ENCODE measurements around the gene FAXDC2. TPM values are rescaled to one million over a fixed set of nuclear protein-coding genes. Genes with fewer than 3 reads are reported as not detected.

The FAXDC2 gene
- total RNA-seq, 1 experiment from 2014 or later: 0.39 TPM

- Histone ChIP-seq H3K4me1 (ENCODE audit: control insufficient read depth, insufficient read depth, low read length) (peaks cover 25% of the 10 kb centered on the region), H3K4me3 (ENCODE audit: low read depth in 2 of 2, low read length in 2 of 2) (no peak overlapping the region), H3K9me3 (ENCODE audit: control insufficient read depth, insufficient read depth, low read depth, low read length) (no peaks in the 10 kb centered on the region), H3K27ac (ENCODE audit: low read length) (no peak overlapping the region), H3K27me3 (ENCODE audit: control insufficient read depth, insufficient read depth, low read length) (no peaks in the 10 kb centered on the region), H3K36me3 (ENCODE audit: control insufficient read depth, insufficient read depth, low read length) (peaks cover 7% of the 10 kb centered on the region)
- CTCF ChIA-PET: no interaction called here
- ATAC-seq (no peak), DNase-seq (ENCODE audit: low read depth, low spot score) (no peak)
- intact Hi-C loops (cut with micrococcal nuclease; ENCODE audit: unreplicated experiment): no loop called here
- in situ Hi-C loops (cut with HindIII; ENCODE audit: low pct_unique_long_range_greater_than_20kb, low sequenced_read_pairs): no loop called here
- no peak for TF ChIP-seq POLR2AphosphoS5 (IDR thresholded peaks at IDR 0.05; ENCODE audit: low read depth, low read length)
- TF ChIP-seq SIN3A (IDR thresholded peaks at IDR 0.05; ENCODE audit: borderline replicate concordance, insufficient read depth, low read depth, low read length): no peak
- no peak for TF ChIP-seq REST (IDR thresholded peaks at IDR 0.05; ENCODE audit: insufficient read depth in 1 of 2, low read depth in 2 of 2, low read length in 1 of 2)
- TF ChIP-seq TCF7L2 (IDR thresholded peaks at IDR 0.05; ENCODE audit: low read depth, low read length): no peak
- POLR2A ChIA-PET: no interaction called here
- BruUV-seq (replicated peaks): no TSS peak
These were observed 12.4 kb upstream of the FAXDC2 start for GRCh38 chr5:154862766-154863165.

- peaks cover 29% of the 10 kb centered on the region for H3K4me1 ChIP-seq (ENCODE audit: control insufficient read depth, insufficient read depth, low read length)
- ChIA-PET CTCF (no interaction called here), POLR2A (no interaction called here)
- peaks cover 3% of the 10 kb centered on the region for H3K36me3 ChIP-seq (ENCODE audit: control insufficient read depth, insufficient read depth, low read length)
- no peaks in the 10 kb centered on the region for H3K9me3 ChIP-seq (ENCODE audit: control insufficient read depth, insufficient read depth, low read depth, low read length)
- ATAC-seq: no peak
- no peak for DNase-seq (ENCODE audit: low read depth, low spot score)
- intact Hi-C loops (cut with micrococcal nuclease; ENCODE audit: unreplicated experiment) (no loop called here), in situ Hi-C loops (cut with HindIII; ENCODE audit: low pct_unique_long_range_greater_than_20kb, low sequenced_read_pairs) (no loop called here)
- BruUV-seq (replicated peaks): no TSS peak
- H3K4me3 ChIP-seq (ENCODE audit: low read depth in 2 of 2, low read length in 2 of 2): no peak overlapping the region
- H3K27ac ChIP-seq (ENCODE audit: low read length): no peak overlapping the region
- H3K27me3 ChIP-seq (ENCODE audit: control insufficient read depth, insufficient read depth, low read length): no peaks in the 10 kb centered on the region
- TF ChIP-seq SIN3A (IDR thresholded peaks at IDR 0.05; ENCODE audit: borderline replicate concordance, insufficient read depth, low read depth, low read length) (no peak), TCF7L2 (IDR thresholded peaks at IDR 0.05; ENCODE audit: low read depth, low read length) (no peak), POLR2AphosphoS5 (IDR thresholded peaks at IDR 0.05; ENCODE audit: low read depth, low read length) (no peak), REST (IDR thresholded peaks at IDR 0.05; ENCODE audit: insufficient read depth in 1 of 2, low read depth in 2 of 2, low read length in 1 of 2) (no peak)
- TF ChIP-seq, protein P1, sequence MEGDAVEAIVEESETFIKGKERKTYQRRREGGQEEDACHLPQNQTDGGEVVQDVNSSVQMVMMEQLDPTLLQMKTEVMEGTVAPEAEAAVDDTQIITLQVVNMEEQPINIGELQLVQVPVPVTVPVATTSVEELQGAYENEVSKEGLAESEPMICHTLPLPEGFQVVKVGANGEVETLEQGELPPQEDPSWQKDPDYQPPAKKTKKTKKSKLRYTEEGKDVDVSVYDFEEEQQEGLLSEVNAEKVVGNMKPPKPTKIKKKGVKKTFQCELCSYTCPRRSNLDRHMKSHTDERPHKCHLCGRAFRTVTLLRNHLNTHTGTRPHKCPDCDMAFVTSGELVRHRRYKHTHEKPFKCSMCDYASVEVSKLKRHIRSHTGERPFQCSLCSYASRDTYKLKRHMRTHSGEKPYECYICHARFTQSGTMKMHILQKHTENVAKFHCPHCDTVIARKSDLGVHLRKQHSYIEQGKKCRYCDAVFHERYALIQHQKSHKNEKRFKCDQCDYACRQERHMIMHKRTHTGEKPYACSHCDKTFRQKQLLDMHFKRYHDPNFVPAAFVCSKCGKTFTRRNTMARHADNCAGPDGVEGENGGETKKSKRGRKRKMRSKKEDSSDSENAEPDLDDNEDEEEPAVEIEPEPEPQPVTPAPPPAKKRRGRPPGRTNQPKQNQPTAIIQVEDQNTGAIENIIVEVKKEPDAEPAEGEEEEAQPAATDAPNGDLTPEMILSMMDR (IDR thresholded peaks at IDR 0.05): no peak
These were observed 11.5 kb upstream of the FAXDC2 start for GRCh38 chr5:154861946-154862345.
